ENCODE results near the gene KRTAP10-10. TPM values are rescaled to one million over a fixed set of nuclear protein-coding genes. Genes with fewer than 3 reads are reported as not detected.

The KRTAP10-10 gene
- total and polyA plus RNA-seq, 2 of the 8 experiments (the other 6 are each of a cell fraction or from before 2014, with no cell fraction given), result not detected

GRCh38 chr21:44639331-44639655 is 2.1 kb downstream of the KRTAP10-10 start:
- TF ChIP-seq KDM1A (IDR thresholded peaks at IDR 0.05; ENCODE audit: borderline replicate concordance, low read length) (no peak), POLR2A (IDR thresholded peaks at IDR 0.05; ENCODE audit: control extremely low read depth in 1 of 2, low read depth in 2 of 2, low read length in 2 of 2) (no peak), YY1 (IDR thresholded peaks at IDR 0.05; ENCODE audit: low read depth, low read length) (no peak), ASH2L (IDR thresholded peaks at IDR 0.05; ENCODE audit: low read length) (no peak)
- Histone ChIP-seq H4K8ac (ENCODE audit: extremely low read depth, insufficient read depth, low read length) (no peak overlapping the region), H3K4me2 (ENCODE audit: insufficient read depth in 1 of 2, low read depth in 2 of 2, low read length in 2 of 2) (no peak overlapping the region), H2AK5ac (ENCODE audit: low read depth, low read length) (no peak overlapping the region), H2AFZ (ENCODE audit: low read length) (no peak overlapping the region), H2BK15ac (ENCODE audit: low read length) (no peak overlapping the region), H3K4me1 (replicated peaks in 1 of 4; ENCODE audit: control insufficient read depth in 3 of 4, insufficient read depth in 4 of 4, low read length in 3 of 4) (no peaks in the 10 kb centered on the region; a peak in 1 of 7 replicates), H3K79me2 (ENCODE audit: control insufficient read depth in 1 of 2, insufficient read depth in 2 of 2, low read length in 2 of 2) (no peaks in the 10 kb centered on the region), H3K79me1 (ENCODE audit: low read depth, low read length) (no peaks in the 10 kb centered on the region), H3K27me3 (replicated peaks in 1 of 4; ENCODE audit: control insufficient read depth in 3 of 4, extremely low read depth in 1 of 4, insufficient read depth in 3 of 4, low read length in 3 of 4) (no peaks in the 10 kb centered on the region), H3K23me2 (ENCODE audit: low read depth, low read length) (no peaks in the 10 kb centered on the region; the same call in 1 of the 2 replicates), H2BK5ac (ENCODE audit: low read depth, low read length) (no peak overlapping the region), H3K27ac (ENCODE audit: low read depth, low read length) (no peak overlapping the region), H3K23ac (ENCODE audit: insufficient read length) (no peak overlapping the region), H3K14ac (ENCODE audit: insufficient read length) (no peak overlapping the region), H4K91ac (replicated peaks; ENCODE audit: insufficient read length, low read length) (no peak overlapping the region), H3K9ac (replicated peaks in 1 of 4; ENCODE audit: extremely low read depth in 1 of 4, low read depth in 3 of 4, low read length in 3 of 4) (no peak overlapping the region), H2BK120ac (replicated peaks; ENCODE audit: low read depth, low read length) (no peak overlapping the region), H2BK12ac (ENCODE audit: low read depth, low read length) (no peak overlapping the region), H4K5ac (ENCODE audit: insufficient read length, low read depth, low read length) (no peak overlapping the region), H2BK20ac (ENCODE audit: low read length) (no peak overlapping the region), H3K36me3 (ENCODE audit: control insufficient read depth in 2 of 4, insufficient read depth in 4 of 4, low read length in 3 of 4) (no peaks in the 10 kb centered on the region), H3K4ac (replicated peaks; ENCODE audit: insufficient read length, low read depth, low read length) (no peak overlapping the region), H3K9me3 (ENCODE audit: insufficient read depth in 2 of 2, low read depth in 1 of 2, low read length in 1 of 2) (peaks cover 3 to 8% of the 10 kb centered on the region in 2 experiments; a peak in 2 of 4 replicates), H3K4me3 (ENCODE audit: extremely low read depth in 1 of 4, insufficient read depth in 2 of 4, low read depth in 3 of 4, low read length in 4 of 4) (no peak overlapping the region), H3K56ac (replicated peaks; ENCODE audit: insufficient read length, low read depth, low read length) (no peak overlapping the region), H4K20me1 (replicated peaks in 1 of 2; ENCODE audit: control insufficient read depth in 1 of 2, insufficient read depth in 2 of 2, low read length in 2 of 2) (peaks cover 0 to 3% of the 10 kb centered on the region in 2 experiments), H3K18ac (ENCODE audit: extremely low read depth, low read length) (no peak overlapping the region)
- ChIA-PET POLR2A (ENCODE audit: partially characterized antibody) (no interaction called here), CTCF (ENCODE audit: partially characterized antibody) (no interaction called here)
- FAIRE-seq (no peak), DNase-seq (ENCODE audit: low read depth in 1 of 2, low spot score in 2 of 2) (no peak)
- 94% methylated on average over 6 of the region's 12 CpGs; no CpG with 5 or more reads in 1 of the 2 experiments for WGBS, 2 experiments (ENCODE audit: extremely low coverage in 1 of 2, insufficient coverage in 1 of 2, insufficient read length in 1 of 2, insufficient replicate concordance in 2 of 2, low coverage in 1 of 2, low lambda C conversion rate in 2 of 2, missing lambda C conversion rate in 1 of 2)

Data from H1 (cell line).